Left cardiac atrium (tissue), 4 donors: ENCODE data around the gene METTL23. TPM values are rescaled to one million over a fixed set of nuclear protein-coding genes. Genes with fewer than 3 reads are reported as not detected.
"Not testable (repeated sequence)": the region's sequence is repeated elsewhere in the genome, so short reads cannot be mapped to it uniquely, and the experiment has no call there.

Experiments used
- ATAC-seq, 2 donors: fragments of 200-7000 bp; cut with Tn5 transposase; one replicate each; pipeline ENCODE4 v1.9.1; 2020; ENCODE audit warnings: mild to moderate bottlenecking in 2 of 2, moderate library complexity in 2 of 2
- DNase-seq: peaks from one replicate; pipeline ENCODE4 v3.0.0-alpha.2; 2020
- intact Hi-C, 2 donors: fragments of 100-400 bp; cut with DNase I; formaldehyde crosslinking; loops; one replicate each; pipeline versions ENCODE4 v1.14.1 to v1.15.1; 2022 to 2023
- total RNA-seq, 2 donors: library from RNA; stranded (reverse); fragmentation: NEBNext Ultra II Directional; extraction: Animal tissue kit (Norgen Biotek cat#: 25700); gene quantifications; one replicate each; pipeline ENCODE4 v1.2.1, GENCODE V29; 2021
- donor health status: DM: no; HTN: yes; CAD: no.
- donor health status: DM: no; HTN: yes; CAD: no; lungs with severe emphysema.
- donor health status: DM: yes; HTN: yes; CAD: no.
- donor health status: Dilated cardiomyopathy.

METTL23 gene
- total RNA-seq, 2 donors from 2014 or later, result 22.0 to 25.7 TPM

GRCh38 chr17:76709077-76709950, 17.3 kb upstream of the METTL23 start:
- peak; percentile 89 for DNase-seq
- intact Hi-C loops, result no loop called here
- peak; percentile 77 to 82 for ATAC-seq

GRCh38 chr17:76709951-76710862, 16.4 kb upstream of the METTL23 start:
- peak; percentile 10 to 12 for ATAC-seq
- DNase-seq, result not testable (repeated sequence)
- intact Hi-C loops, result loop anchor here in 1 of 2 donors (10.0 kb wide), 1 partner anchor 155 kb away; no protein-coding TSS in a partner anchor

GRCh38 chr17:76710863-76711611, 15.6 kb upstream of the METTL23 start, which contains the start of gene MXRA7:
Gene MXRA7, minus strand, starts transcription at chr17:76710965. Its CDS starts 19 bp downstream, at chr17:76710946.
- peak; percentile 80 for DNase-seq
- intact Hi-C loops, result loop anchor here in 1 of 2 donors (10.0 kb wide), 1 partner anchor 156 kb away; no protein-coding TSS in a partner anchor
- peak; percentile 67 to 72 for ATAC-seq

- ATAC-seq, DNase-seq: not testable (repeated sequence)
- intact Hi-C loops, result loop anchor here in 1 of 2 donors (10.0 kb wide), 1 partner anchor 158 kb away; no protein-coding TSS in a partner anchor
Observed at GRCh38 chr17:76712321-76712720, 14.3 kb upstream of the METTL23 start.

- intact Hi-C loops, result loop anchor here in 1 of 2 donors (10.0 kb wide), 1 partner anchor 159 kb away; no protein-coding TSS in a partner anchor
- no peak for DNase-seq
- no peak for ATAC-seq
Observed at GRCh38 chr17:76713765-76714164, 12.9 kb upstream of the METTL23 start.

- intact Hi-C loops, result loop anchor here in 1 of 2 donors (10.0 kb wide), 1 partner anchor 160 kb away; no protein-coding TSS in a partner anchor
- DNase-seq, result no peak
- no peak for ATAC-seq
Observed at GRCh38 chr17:76714336-76714735, 12.3 kb upstream of the METTL23 start.

GRCh38 chr17:76714822-76715495, 11.7 kb upstream of the METTL23 start:
- peak in 1 of 2 donors; percentile 14 for ATAC-seq
- intact Hi-C loops, result loop anchor here in 1 of 2 donors (5.0 to 10.0 kb wide), 2 partner anchors 33 to 160 kb away; no protein-coding TSS in a partner anchor
- peak; percentile 75 for DNase-seq

- ATAC-seq (no peak), DNase-seq (no peak)
- intact Hi-C loops, result loop anchor here in 1 of 2 donors (5.0 to 10.0 kb wide), 2 partner anchors 33 to 161 kb away; no protein-coding TSS in a partner anchor
Observed at GRCh38 chr17:76715496-76715830, 11.2 kb upstream of the METTL23 start.

- intact Hi-C loops, result loop anchor here in 1 of 2 donors (5.0 to 10.0 kb wide), 2 partner anchors 34 to 161 kb away; no protein-coding TSS in a partner anchor
- DNase-seq, result peak; percentile 78
- peak; percentile 75 to 80 for ATAC-seq
Observed at GRCh38 chr17:76716146-76716838, 10.3 kb upstream of the METTL23 start.

- ATAC-seq (peak in 1 of 2 donors; percentile 27), DNase-seq (no peak)
- intact Hi-C loops, result loop anchor here in 1 of 2 donors (5.0 to 10.0 kb wide), 2 partner anchors 35 to 162 kb away; no protein-coding TSS in a partner anchor
Observed at GRCh38 chr17:76716839-76717215, 9.8 kb upstream of the METTL23 start.

- DNase-seq (no peak), ATAC-seq (no peak)
- intact Hi-C loops, result loop anchor here in 1 of 2 donors (5.0 to 10.0 kb wide), 2 partner anchors 36 to 164 kb away; no protein-coding TSS in a partner anchor
Observed at GRCh38 chr17:76718516-76718915, 8.1 kb upstream of the METTL23 start.

- intact Hi-C loops, result no loop called here
- DNase-seq (no peak), ATAC-seq (no peak)
Observed at GRCh38 chr17:76720211-76720610, 6.4 kb upstream of the METTL23 start.

GRCh38 chr17:76720941-76721340, 5.7 kb upstream of the METTL23 start:
- ATAC-seq (no peak), DNase-seq (no peak)
- intact Hi-C loops, result no loop called here

GRCh38 chr17:76721463-76721862, 5.2 kb upstream of the METTL23 start:
- intact Hi-C loops, result no loop called here
- no peak for DNase-seq
- ATAC-seq, result no peak

- intact Hi-C loops, result no loop called here
Observed at GRCh38 chr17:76722279-76722678, 4.4 kb upstream of the METTL23 start.

GRCh38 chr17:76722977-76723376, 3.7 kb upstream of the METTL23 start:
- DNase-seq, intact Hi-C loops: not testable (repeated sequence)

More at GRCh38 chr17:76722279-76722678, 4.4 kb upstream of the METTL23 start:
- DNase-seq, result no peak
- ATAC-seq, result no peak

GRCh38 chr17:76723812-76724211, 2.8 kb upstream of the METTL23 start:
- no peak for ATAC-seq
- DNase-seq, result no peak
- intact Hi-C loops, result no loop called here

More at GRCh38 chr17:76722977-76723376, 3.7 kb upstream of the METTL23 start:
- ATAC-seq, result not testable (repeated sequence)
